HCT116 (cell line): ENCODE results near the gene EGFLAM. TPM values are rescaled to one million over a fixed set of nuclear protein-coding genes. Genes with fewer than 3 reads are reported as not detected.

Experiments used
- ATAC-seq: fragments of 200-7000 bp; cut with Tn5 transposase; 2 replicates; pipeline ENCODE4 v1.9.1; 2020; ENCODE audit warnings: mild to moderate bottlenecking, moderate library complexity
- BruUV-seq: library from RNA; stranded (reverse); fragments of 400-500 nt; replicated peaks from 2 replicates; lab custom pipeline; 2021; lab: Mats Ljungman, UMichigan
- CTCF ChIA-PET: fragments of 300-600 bp; sonication (Branson Sonifier 250); formaldehyde crosslinking; loops from one replicate; lab custom pipeline; 2021; ENCODE audit warnings: antibody characterized with exemption; lab: Charles Lee
- POLR2A ChIA-PET: fragments of 300-600, 350-600 bp; sonication (Branson Sonifier 250); formaldehyde crosslinking; loops from one replicate; lab custom pipeline; 2021; ENCODE audit warnings: antibody characterized with exemption; lab: Charles Lee
- RAD21 ChIA-PET, 2 experiments: fragments of 300-600 bp; sonication (Branson Sonifier 250); formaldehyde crosslinking; loops; one replicate each; lab custom pipeline; 2023; ENCODE audit warnings: low total read pairs in 2 of 2; ENCODE audit not compliant: uncharacterized antibody in 2 of 2, unreplicated experiment in 2 of 2, low non-redundant PET in 1 of 2; lab: Charles Lee
- DNase-seq: peaks from one replicate; pipeline ENCODE4 v3.0.0-alpha.2; 2010; ENCODE audit warnings: low read depth, low spot score
- H2AFZ ChIP-seq: fragments of 200-600 bp; shearing (Covaris generic), sonication (generic); 2 replicates; pipeline ENCODE4 v1.6.1; 2017; ENCODE audit warnings: low read depth, mixed run types, mixed read lengths, antibody characterized with exemption, low read length; ENCODE audit not compliant: poor library complexity, severe bottlenecking
- H3K27ac ChIP-seq: 2 replicates; pipeline ENCODE4 v1.5.1; 2012; ENCODE audit warnings: low read depth, low read length
- H3K27me3 ChIP-seq: fragments of 200-600 bp; sonication (generic); 2 replicates; pipeline ENCODE4 v1.6.1; 2016; ENCODE audit warnings: mixed run types, low read length, mixed read lengths; ENCODE audit not compliant: insufficient read depth
- H3K36me3 ChIP-seq, 2 experiments: fragments of 200-500 bp in 1 of 2; fragments of 200-600 bp in 1 of 2; sonication (Bioruptor generic) in 1 of 2; sonication (generic) in 1 of 2; 2 replicates each; pipeline versions ENCODE4 v1.5.1 to v1.6.1; 2014 to 2016; ENCODE audit warnings: low read length in 2 of 2, inconsistent platforms in 1 of 2, mixed read lengths in 1 of 2, mixed run types in 1 of 2; ENCODE audit not compliant: insufficient read depth in 2 of 2, control insufficient read depth in 1 of 2
- H3K4me1 ChIP-seq, 2 experiments: fragments of 200-600 bp in 1 of 2; sonication (generic) in 1 of 2; 2 replicates each; pipeline versions ENCODE4 v1.5.1 to v1.6.1; 2012 to 2017; ENCODE audit warnings: low read length in 2 of 2, inconsistent platforms in 1 of 2, mild to moderate bottlenecking in 1 of 2, mixed read lengths in 1 of 2, mixed run types in 1 of 2, moderate library complexity in 1 of 2; ENCODE audit not compliant: insufficient read depth in 2 of 2, control insufficient read depth in 1 of 2
- H3K4me2 ChIP-seq: fragments of 200-600 bp; sonication (generic); 2 replicates; pipeline ENCODE4 v1.6.1; 2017; ENCODE audit warnings: mixed run types, low read length, mixed read lengths
- H3K4me3 ChIP-seq, 2 experiments: fragments of 200-600 bp in 1 of 2; sonication (generic) in 1 of 2; replicated peaks in 1 of 2; 2 replicates each; pipeline ENCODE4 v1.5.1; 2011 to 2016; ENCODE audit warnings: low read length in 2 of 2, control low read depth in 1 of 2, low read depth in 1 of 2, mild to moderate bottlenecking in 1 of 2, mixed read lengths in 1 of 2, mixed run types in 1 of 2
- H3K79me2 ChIP-seq: fragments of 200-600 bp; sonication (generic); 2 replicates; pipeline ENCODE4 v1.6.1; 2017; ENCODE audit warnings: mild to moderate bottlenecking, mixed run types, low read length, moderate library complexity, mixed read lengths; ENCODE audit not compliant: insufficient read depth
- H3K9ac ChIP-seq: fragments of 200-600 bp; sonication (generic); 2 replicates; pipeline ENCODE4 v1.6.1; 2016; ENCODE audit warnings: low read length, mixed read lengths
- H3K9me2 ChIP-seq: fragments of 200-600 bp; sonication (generic), shearing (Covaris generic); 2 replicates; pipeline ENCODE4 v1.6.1; 2017; ENCODE audit warnings: mixed run types, mild to moderate bottlenecking, moderate library complexity; ENCODE audit not compliant: insufficient read depth
- H3K9me3 ChIP-seq, 2 experiments: fragments of 200-500 bp in 1 of 2; fragments of 200-600 bp in 1 of 2; sonication (Bioruptor generic) in 1 of 2; sonication (generic) in 1 of 2; 2 replicates each; pipeline ENCODE4 v1.6.1; 2014 to 2017; ENCODE audit warnings: low read length in 2 of 2, mixed read lengths in 2 of 2, inconsistent platforms in 1 of 2, low read depth in 1 of 2, mild to moderate bottlenecking in 1 of 2, mixed run types in 1 of 2, moderate library complexity in 1 of 2; ENCODE audit not compliant: control insufficient read depth in 1 of 2, insufficient read depth in 1 of 2
- H4K20me1 ChIP-seq: fragments of 200-600 bp; sonication (generic), shearing (Covaris generic); 2 replicates; pipeline ENCODE4 v1.6.1; 2017; ENCODE audit warnings: mixed run types, mild to moderate bottlenecking, moderate library complexity; ENCODE audit not compliant: insufficient read depth
- CBX3 ChIP-seq: IDR thresholded peaks from 2 replicates; pipeline ENCODE4 v1.6.1; 2012; ENCODE audit warnings: low read depth
- CEBPB ChIP-seq: IDR thresholded peaks from 2 replicates; pipeline ENCODE4 v1.6.1; 2012; ENCODE audit warnings: low read depth
- CTCF ChIP-seq, 3 experiments: fragments of 200-600 bp in 1 of 3; sonication (generic) in 1 of 3; IDR thresholded peaks in 2 of 3; conservative IDR thresholded peaks in 1 of 3; 2 replicates each; pipeline ENCODE4 v1.5.1; 2012 to 2017; ENCODE audit warnings: low read depth in 2 of 3, low read length in 2 of 3, antibody characterized with exemption in 1 of 3, borderline replicate concordance in 1 of 3, control low read depth in 1 of 3, mild to moderate bottlenecking in 1 of 3, mixed read lengths in 1 of 3, mixed run types in 1 of 3, moderate library complexity in 1 of 3; ENCODE audit not compliant: insufficient read depth in 1 of 3
- EGR1 ChIP-seq: IDR thresholded peaks from 2 replicates; pipeline ENCODE4 v1.6.1; 2012; ENCODE audit warnings: low read depth
- ELF1 ChIP-seq: IDR thresholded peaks from 2 replicates; pipeline ENCODE4 v1.6.1; 2012; ENCODE audit warnings: low read depth, borderline replicate concordance
- EZH2 ChIP-seq: fragments of 200-600 bp; sonication (generic); IDR thresholded peaks from 2 replicates; pipeline ENCODE4 v1.6.1; 2017; ENCODE audit warnings: antibody characterized with exemption, mixed run types
- EZH2phosphoT487 ChIP-seq: fragments of 200-600 bp; IDR thresholded peaks from 2 replicates; pipeline ENCODE4 v1.6.1; 2018; ENCODE audit warnings: antibody characterized with exemption, borderline replicate concordance
- FOSL1 ChIP-seq: IDR thresholded peaks from 2 replicates; pipeline ENCODE4 v1.6.1; 2012; ENCODE audit warnings: low read depth
- JUND ChIP-seq: IDR thresholded peaks from 2 replicates; pipeline ENCODE4 v1.6.1; 2012
- MAX ChIP-seq: IDR thresholded peaks from 2 replicates; pipeline ENCODE4 v1.6.1; 2012
- POLR2A ChIP-seq: IDR thresholded peaks from 2 replicates; pipeline ENCODE4 v1.7.0; 2011; ENCODE audit warnings: borderline replicate concordance; ENCODE audit not compliant: insufficient read depth, insufficient read length; ENCODE audit errors: extremely low read depth
- RAD21 ChIP-seq: IDR thresholded peaks from 2 replicates; pipeline ENCODE4 v1.6.1; 2012; ENCODE audit warnings: low read depth, mild to moderate bottlenecking
- SIN3A ChIP-seq: IDR thresholded peaks from 2 replicates; pipeline ENCODE4 v1.6.1; 2012; ENCODE audit warnings: low read depth
- SP1 ChIP-seq: IDR thresholded peaks from 2 replicates; pipeline ENCODE4 v1.6.1; 2012; ENCODE audit warnings: low read depth
- SRF ChIP-seq: IDR thresholded peaks from 2 replicates; pipeline ENCODE4 v1.6.1; 2012; ENCODE audit warnings: low read depth
- TCF7L2 ChIP-seq: IDR thresholded peaks from 2 replicates; pipeline ENCODE4 v1.7.0; 2011; ENCODE audit warnings: borderline replicate concordance, inconsistent platforms; ENCODE audit not compliant: insufficient read depth, insufficient read length; ENCODE audit errors: extremely low read depth
- ZBTB33 ChIP-seq: IDR thresholded peaks from 2 replicates; pipeline ENCODE4 v1.6.1; 2011; ENCODE audit warnings: mild to moderate bottlenecking, low read length, moderate library complexity; ENCODE audit not compliant: insufficient replicate concordance; ENCODE audit errors: extremely low read depth
- ZFX ChIP-seq: fragments of 450-650 bp; IDR thresholded peaks from 2 replicates; pipeline ENCODE4 v1.6.1; 2017
- ZNF274 ChIP-seq: fragments of 200-500 bp; sonication (Bioruptor generic); IDR thresholded peaks from 2 replicates; pipeline ENCODE4 v1.6.1; 2014; ENCODE audit warnings: mild to moderate bottlenecking, low read depth, low read length, inconsistent platforms
- intact Hi-C: fragments of 100-400 bp; cut with micrococcal nuclease; formaldehyde crosslinking; loops from 2 replicates; pipeline ENCODE4 v1.10.0; 2022
- total RNA-seq: library from RNA; stranded (reverse); gene quantifications from one replicate; pipeline ENCODE4 v1.2.1, GENCODE V29; 2021; ENCODE audit not compliant: unreplicated experiment
- TF ChIP-seq, protein P1 (sequence below): IDR thresholded peaks from 2 replicates; pipeline ENCODE4 v1.6.1; 2012; ENCODE audit warnings: low read depth

The EGFLAM gene
- total RNA-seq, 1 experiment from 2014 or later: not detected

DNA sequence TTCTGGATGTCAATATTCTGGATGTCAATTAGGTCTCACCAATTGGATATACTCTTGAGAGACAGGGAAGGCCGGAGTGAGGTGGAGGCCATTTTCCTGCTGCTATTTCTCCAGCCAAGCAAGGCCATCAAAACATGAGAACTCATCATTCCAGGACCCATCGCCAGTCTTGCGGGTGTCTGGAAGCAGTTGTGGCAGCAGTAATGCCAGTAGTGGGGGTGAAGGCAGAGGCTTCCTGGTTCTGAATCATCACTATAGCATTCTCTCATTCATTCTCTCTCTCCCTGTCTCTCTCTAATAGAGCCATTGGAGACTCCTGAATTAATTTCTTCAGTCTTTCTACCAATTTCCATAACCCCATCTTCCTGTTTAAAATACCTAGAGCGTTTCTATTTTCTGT, 71.8 kb downstream of the EGFLAM start:
- no peak for DNase-seq
- Histone ChIP-seq H3K9me2 (no peaks in the 10 kb centered on the region), H3K36me3 (no peaks in the 10 kb centered on the region), H3K79me2 (no peaks in the 10 kb centered on the region), H4K20me1 (no peaks in the 10 kb centered on the region), H3K27ac (no peak overlapping the region), H3K4me3 (no peak overlapping the region), H3K9me3 (no peaks in the 10 kb centered on the region), H3K4me2 (no peak overlapping the region), H3K27me3 (0 out of 2 replicates have a peak, but pooled peaks cover 3% of the 10 kb centered on the region), H3K4me1 (peaks cover 0 to 5% of the 10 kb centered on the region in 2 experiments; a peak in 2 of 4 replicates), H2AFZ (no peak overlapping the region), H3K9ac (no peak overlapping the region)
- POLR2A ChIA-PET: no interaction called here
- ATAC-seq: no peak
- no TSS peak for BruUV-seq
- no peak for TF ChIP-seq ZBTB33
- no peak for TF ChIP-seq SIN3A
- no peak for TF ChIP-seq ZFX
- TF ChIP-seq EGR1: no peak
- no peak for TF ChIP-seq FOSL1
- no peak for TF ChIP-seq RAD21
- no peak for TF ChIP-seq POLR2A
- TF ChIP-seq SP1: no peak
- TF ChIP-seq CBX3: no peak
- TF ChIP-seq, protein P1, sequence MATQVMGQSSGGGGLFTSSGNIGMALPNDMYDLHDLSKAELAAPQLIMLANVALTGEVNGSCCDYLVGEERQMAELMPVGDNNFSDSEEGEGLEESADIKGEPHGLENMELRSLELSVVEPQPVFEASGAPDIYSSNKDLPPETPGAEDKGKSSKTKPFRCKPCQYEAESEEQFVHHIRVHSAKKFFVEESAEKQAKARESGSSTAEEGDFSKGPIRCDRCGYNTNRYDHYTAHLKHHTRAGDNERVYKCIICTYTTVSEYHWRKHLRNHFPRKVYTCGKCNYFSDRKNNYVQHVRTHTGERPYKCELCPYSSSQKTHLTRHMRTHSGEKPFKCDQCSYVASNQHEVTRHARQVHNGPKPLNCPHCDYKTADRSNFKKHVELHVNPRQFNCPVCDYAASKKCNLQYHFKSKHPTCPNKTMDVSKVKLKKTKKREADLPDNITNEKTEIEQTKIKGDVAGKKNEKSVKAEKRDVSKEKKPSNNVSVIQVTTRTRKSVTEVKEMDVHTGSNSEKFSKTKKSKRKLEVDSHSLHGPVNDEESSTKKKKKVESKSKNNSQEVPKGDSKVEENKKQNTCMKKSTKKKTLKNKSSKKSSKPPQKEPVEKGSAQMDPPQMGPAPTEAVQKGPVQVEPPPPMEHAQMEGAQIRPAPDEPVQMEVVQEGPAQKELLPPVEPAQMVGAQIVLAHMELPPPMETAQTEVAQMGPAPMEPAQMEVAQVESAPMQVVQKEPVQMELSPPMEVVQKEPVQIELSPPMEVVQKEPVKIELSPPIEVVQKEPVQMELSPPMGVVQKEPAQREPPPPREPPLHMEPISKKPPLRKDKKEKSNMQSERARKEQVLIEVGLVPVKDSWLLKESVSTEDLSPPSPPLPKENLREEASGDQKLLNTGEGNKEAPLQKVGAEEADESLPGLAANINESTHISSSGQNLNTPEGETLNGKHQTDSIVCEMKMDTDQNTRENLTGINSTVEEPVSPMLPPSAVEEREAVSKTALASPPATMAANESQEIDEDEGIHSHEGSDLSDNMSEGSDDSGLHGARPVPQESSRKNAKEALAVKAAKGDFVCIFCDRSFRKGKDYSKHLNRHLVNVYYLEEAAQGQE: no peak
- no peak for TF ChIP-seq MAX
- no peak for TF ChIP-seq TCF7L2
- no peak for TF ChIP-seq EZH2phosphoT487
- no peak for TF ChIP-seq EZH2
- TF ChIP-seq SRF: no peak
- TF ChIP-seq CEBPB: no peak
- no peak for TF ChIP-seq CTCF (IDR thresholded peaks at IDR 0.05 in 2 of 3, conservative IDR thresholded peaks at IDR 0.05 in 1 of 3; ENCODE audit: borderline replicate concordance in 1 of 3, insufficient read depth in 1 of 3, low read depth in 2 of 3, low read length in 2 of 3)
- TF ChIP-seq JUND: no peak
- no peak for TF ChIP-seq ELF1
- TF ChIP-seq ZNF274: no peak
- intact Hi-C loops: no loop called here
- CTCF ChIA-PET: no interaction called here
- RAD21 ChIA-PET: no interaction called here
